GM18858 (cell line): ENCODE data around the gene STYK1.
"Not testable (repeated sequence)": the region's sequence is repeated elsewhere in the genome, so short reads cannot be mapped to it uniquely, and the experiment has no call there.

ENCODE experiments used
- ATAC-seq: cut with Tn5 transposase; IDR thresholded peaks from one replicate; pipeline ENCODE4 v1.9.1; 2021; ENCODE audit not compliant: unreplicated experiment

The STYK1 gene

GRCh38 chr12:10621278-10621677 lies 52.6 kb downstream of the STYK1 start:
- no peak for ATAC-seq

GRCh38 chr12:10620078-10620779 lies 53.6 kb downstream of the STYK1 start:
- ATAC-seq, result no peak

GRCh38 chr12:10618338-10618987 lies 55.4 kb downstream of the STYK1 start:
- no peak for ATAC-seq

GRCh38 chr12:10617863-10618262 lies 56.0 kb downstream of the STYK1 start:
- no peak for ATAC-seq

- no peak for ATAC-seq
These were observed 58.3 kb downstream of the STYK1 start for GRCh38 chr12:10615532-10615931.

- ATAC-seq, result no peak
These were observed 59.8 kb downstream of the STYK1 start for GRCh38 chr12:10614056-10614370.

GRCh38 chr12:10613349-10614055 lies 60.4 kb downstream of the STYK1 start, which contains the start of gene MAGOHB:
MAGOHB (minus strand) TSS chr12:10613609; CDS start chr12:10613532, 77 bp downstream.
- ATAC-seq, result peak; percentile 88

- ATAC-seq, result peak; percentile 4
These were observed 60.9 kb downstream of the STYK1 start for GRCh38 chr12:10612984-10613348.

GRCh38 chr12:10612110-10612509 lies 61.7 kb downstream of the STYK1 start:
- no peak for ATAC-seq

GRCh38 chr12:10611258-10611657 lies 62.6 kb downstream of the STYK1 start:
- ATAC-seq, result not testable (repeated sequence)

- no peak for ATAC-seq
These were observed 63.7 kb downstream of the STYK1 start for GRCh38 chr12:10610188-10610587.

GRCh38 chr12:10607885-10608458 lies 65.9 kb downstream of the STYK1 start:
- ATAC-seq, result no peak

GRCh38 chr12:10601860-10602259 lies 72.0 kb downstream of the STYK1 start:
- no peak for ATAC-seq

- no peak for ATAC-seq
These were observed 72.9 kb downstream of the STYK1 start for GRCh38 chr12:10600988-10601387.

GRCh38 chr12:10595881-10596280 lies 78.0 kb downstream of the STYK1 start:
- ATAC-seq, result no peak

- no peak for ATAC-seq
These were observed 82.9 kb downstream of the STYK1 start for GRCh38 chr12:10590966-10591365.

- no peak for ATAC-seq
These were observed 89.4 kb downstream of the STYK1 start for GRCh38 chr12:10584415-10584814.

GRCh38 chr12:10582704-10583103 lies 91.1 kb downstream of the STYK1 start:
- no peak for ATAC-seq

- not testable (repeated sequence) for ATAC-seq
These were observed 91.7 kb downstream of the STYK1 start for GRCh38 chr12:10582133-10582532.

GRCh38 chr12:10574307-10574706 lies 99.5 kb downstream of the STYK1 start:
- no peak for ATAC-seq

- ATAC-seq, result not testable (repeated sequence)
These were observed 101.8 kb downstream of the STYK1 start for GRCh38 chr12:10572021-10572490.

- ATAC-seq, result no peak
These were observed 102.7 kb downstream of the STYK1 start for GRCh38 chr12:10571141-10571540.
